Stomach (tissue), 9 donors: ENCODE measurements around the gene CFAP107. TPM values are rescaled to one million over a fixed set of nuclear protein-coding genes. Genes with fewer than 3 reads are reported as not detected.

ENCODE experiments used
- DNase-seq, 2 donors: peaks; one replicate each; pipeline versions ENCODE4 v3.0.0 to v3.0.0-alpha.2; 2013 to 2019
- H3K27ac ChIP-seq, 5 donors: fragments of 200-600 bp in 4 of 5; sonication (generic) in 4 of 5; one replicate each; pipeline ENCODE4 v1.5.1; 2013 to 2019; ENCODE audit warnings: mild to moderate bottlenecking in 1 of 5, moderate library complexity in 1 of 5
- H3K27me3 ChIP-seq, 3 donors: fragments of 200-600 bp; sonication (generic); one replicate each; pipeline ENCODE4 v1.5.1; 2017 to 2019; ENCODE audit warnings: mixed run types in 1 of 3
- H3K36me3 ChIP-seq, 4 donors: fragments of 200-600 bp; sonication (generic); 1 replicate in 3 of 4; 2 replicates in 1 of 4; pipeline ENCODE4 v1.5.1; 2016 to 2019
- H3K4me1 ChIP-seq, 4 donors: fragments of 200-600 bp; sonication (generic); one replicate each; pipeline ENCODE4 v1.5.1; 2016 to 2019
- H3K4me3 ChIP-seq, 4 donors: fragments of 200-600 bp; sonication (generic) in 3 of 4; one replicate each; pipeline ENCODE4 v1.5.1; 2016 to 2019; ENCODE audit warnings: mild to moderate bottlenecking in 1 of 4
- H3K9me3 ChIP-seq, 4 donors: fragments of 200-600 bp; sonication (generic); one replicate each; pipeline ENCODE4 v1.5.1; 2016 to 2019
- CTCF ChIP-seq, 7 experiments: fragments of 450-650 bp in 4 of 7; fragments of 200-600 bp in 3 of 7; sonication (generic) in 3 of 7; IDR thresholded peaks; one replicate each; pipeline ENCODE4 v1.5.1; 2016 to 2019; ENCODE audit warnings: antibody characterized with exemption in 7 of 7, control low read depth in 2 of 7, mild to moderate bottlenecking in 1 of 7
- EP300 ChIP-seq: sonication (generic); formaldehyde crosslinking; IDR thresholded peaks from one replicate; pipeline ENCODE4 v1.6.1; 2017; ENCODE audit warnings: antibody characterized with exemption
- POLR2A ChIP-seq, 4 donors: fragments of 450-650 bp; IDR thresholded peaks; one replicate each; pipeline ENCODE4 v1.6.1; 2016; ENCODE audit warnings: antibody characterized with exemption in 4 of 4, control low read depth in 2 of 4, mild to moderate bottlenecking in 1 of 4, moderate library complexity in 1 of 4
- POLR2AphosphoS5 ChIP-seq, 3 donors: sonication (generic); formaldehyde crosslinking; IDR thresholded peaks; one replicate each; pipeline ENCODE4 v1.6.1; 2016; ENCODE audit warnings: antibody characterized with exemption in 3 of 3
- WGBS, 5 donors: extraction: QIAGEN DNeasy Blood & Tissue Kit in 3 of 5; methylation state at CpG; one replicate each; pipeline versions ENCODE4 v1.1.5 to v1.1.7; 2013 to 2018; 5-methylcytosine and 5-hydroxymethylcytosine counted together
- intact Hi-C: fragments of 100-400 bp; cut with DNase I; formaldehyde crosslinking; loops from one replicate; pipeline ENCODE4 v1.15.1; 2023; ENCODE audit warnings: low total_unique reads
- polyA plus RNA-seq, 3 donors: library from polyadenylated mRNA; stranded (reverse); fragments of 200-250 nt; gene quantifications; one replicate each; pipeline ENCODE4 v1.2.3, GENCODE V29; 2013
- total RNA-seq, 5 donors: library from RNA; depleted of rRNA; stranded (reverse); fragments of >200 nt; gene quantifications; one replicate each; pipeline versions ENCODE4 v1.1.0 to v1.2.3, GENCODE V29; 2014 to 2016
- donor health status: healthy with polysubstance abuse.
- donor health status: Bipolar disorder and iron deficiency.
- donor health status: healthy.

The CFAP107 gene
- total and polyA plus RNA-seq, 8 donors = not detected

DNA sequence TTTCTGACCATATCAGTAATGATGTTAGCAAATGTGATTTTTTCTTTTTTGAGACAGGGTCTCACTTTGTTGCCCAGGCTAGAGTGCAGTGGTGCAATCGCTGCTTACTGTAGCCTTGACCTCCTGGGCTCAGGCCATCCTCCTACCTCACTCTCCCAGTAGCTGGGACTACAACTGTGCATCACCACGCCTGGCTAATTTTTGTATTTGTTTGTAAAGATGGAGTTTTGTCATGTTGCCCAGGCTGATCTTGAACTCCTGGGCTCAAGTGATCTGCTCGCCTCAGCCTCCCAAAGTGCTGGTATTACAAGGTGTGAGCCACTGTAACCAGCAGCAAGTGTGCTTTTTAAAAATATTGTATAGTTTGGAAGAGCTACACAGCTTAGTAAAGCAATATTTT, 4.1 kb upstream of the CFAP107 start:
- Histone ChIP-seq H3K27me3 (no peaks in the 10 kb centered on the region), H3K36me3 (no peaks in the 10 kb centered on the region), H3K4me1 (no peaks in the 10 kb centered on the region), H3K27ac (no peak overlapping the region), H3K4me3 (no peak overlapping the region), H3K9me3 (peaks cover 0 to 5% (median under 1%) of the 10 kb centered on the region in 4 donors)
- intact Hi-C loops = no loop called here
- WGBS, 5 donors = 69 to 87% (median 76%) methylated on average over 3 of the region's 3 CpGs
- no peak for DNase-seq
- TF ChIP-seq POLR2A (IDR thresholded peaks at IDR 0.05) (no peak), POLR2AphosphoS5 (IDR thresholded peaks at IDR 0.05) (no peak)

GRCh38 chr1:12745126-12745991, 641 bp upstream of the CFAP107 start:
- TF ChIP-seq EP300 (no peak), POLR2AphosphoS5 (IDR thresholded peaks at IDR 0.05) (no peak), CTCF (IDR thresholded peaks at IDR 0.05) (no peak), POLR2A (IDR thresholded peaks at IDR 0.05) (no peak)
- 60 to 71% (median 65%) methylated on average over 3 of the region's 3 CpGs for WGBS, 5 donors
- H3K4me3 ChIP-seq = no peak overlapping the region
- H3K27me3 ChIP-seq = peaks cover 0 to 4% (median 0%) of the 10 kb centered on the region in 3 donors
- no peak for DNase-seq
- H3K36me3 ChIP-seq = no peaks in the 10 kb centered on the region
- intact Hi-C loops = no loop called here
- H3K9me3 ChIP-seq = peaks cover 0 to 30% (median 24%) of the 10 kb centered on the region in 4 donors
- no peak overlapping the region for H3K27ac ChIP-seq
- no peaks in the 10 kb centered on the region for H3K4me1 ChIP-seq

DNA sequence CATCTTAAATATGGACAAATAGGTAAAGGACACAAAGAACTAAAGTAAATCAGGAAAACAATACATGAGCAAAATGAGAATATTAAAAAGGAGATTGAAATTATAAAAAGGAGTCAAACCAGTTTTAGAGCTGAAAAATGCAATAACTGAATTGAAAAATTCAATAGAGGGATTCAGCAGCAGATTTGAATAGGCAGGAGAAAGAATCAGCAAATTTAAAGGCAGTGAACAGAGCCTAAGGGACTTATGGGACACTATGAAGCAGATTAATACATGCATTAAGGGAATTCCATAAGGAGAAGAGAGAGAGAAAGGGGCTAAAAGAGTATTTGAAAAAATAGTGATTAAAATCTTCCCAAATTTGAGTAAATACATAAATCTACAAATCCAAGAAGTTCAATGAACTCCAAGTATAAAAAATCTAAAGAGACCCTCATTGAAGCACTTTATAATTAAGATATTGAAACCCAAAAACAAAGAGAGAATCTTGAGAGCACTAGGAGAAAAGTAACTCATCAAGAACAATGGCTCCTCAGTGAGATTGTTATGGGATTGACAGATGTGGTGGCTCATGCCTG, 2.9 kb downstream of the CFAP107 start:
- peaks cover 0 to 36% (median 28%) of the 10 kb centered on the region in 4 donors for H3K9me3 ChIP-seq
- peaks cover 0 to 7% (median 0%) of the 10 kb centered on the region in 3 donors for H3K27me3 ChIP-seq
- H3K27ac ChIP-seq = no peak overlapping the region
- no peak for DNase-seq
- H3K4me1 ChIP-seq = no peaks in the 10 kb centered on the region
- intact Hi-C loops = no loop called here
- no peak for TF ChIP-seq CTCF (IDR thresholded peaks at IDR 0.05)
- no peak for TF ChIP-seq POLR2AphosphoS5 (IDR thresholded peaks at IDR 0.05)
- TF ChIP-seq POLR2A (IDR thresholded peaks at IDR 0.05) = no peak
- TF ChIP-seq EP300 = no peak
- H3K36me3 ChIP-seq = no peaks in the 10 kb centered on the region
- no peak overlapping the region for H3K4me3 ChIP-seq

DNA sequence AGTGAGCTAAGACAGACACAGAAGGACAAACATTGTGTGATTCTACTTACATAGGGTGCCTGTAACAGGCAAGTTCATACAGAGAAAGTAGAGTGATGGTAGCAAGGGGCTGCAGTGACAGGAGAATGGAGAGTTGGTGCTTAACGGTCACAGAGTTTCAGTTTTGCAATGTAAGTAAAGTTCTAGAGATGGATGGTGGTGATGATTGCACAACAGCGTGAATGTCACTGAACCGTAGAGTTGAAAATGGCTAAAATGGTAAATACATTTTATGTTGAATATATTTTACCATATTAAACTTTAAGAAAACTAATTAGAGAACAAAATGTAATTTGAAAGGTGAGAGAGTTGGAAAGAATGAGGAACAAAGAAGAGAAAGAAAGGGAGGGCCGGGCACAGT, 8.7 kb downstream of the CFAP107 start:
- 70 to 84% (median 78%) methylated on average over 4 of the region's 4 CpGs for WGBS, 5 donors
- H3K27ac ChIP-seq = no peak overlapping the region
- H3K4me3 ChIP-seq = no peak overlapping the region
- no peaks in the 10 kb centered on the region for H3K36me3 ChIP-seq
- intact Hi-C loops = no loop called here
- H3K4me1 ChIP-seq = no peaks in the 10 kb centered on the region
- H3K9me3 ChIP-seq = peaks cover 0 to 12% (median 8%) of the 10 kb centered on the region in 4 donors
- H3K27me3 ChIP-seq = peaks cover 0 to 25% (median 0%) of the 10 kb centered on the region in 3 donors
- DNase-seq = no peak
- TF ChIP-seq POLR2AphosphoS5 (IDR thresholded peaks at IDR 0.05) (no peak), EP300 (no peak), CTCF (IDR thresholded peaks at IDR 0.05) (no peak), POLR2A (IDR thresholded peaks at IDR 0.05) (no peak)
